GM18505 (cell line): ENCODE data around the gene SMC3.
"Not testable (repeated sequence)": the region's sequence is repeated elsewhere in the genome, so short reads cannot be mapped to it uniquely, and the experiment has no call there.

Source experiments
- ATAC-seq: cut with Tn5 transposase; IDR thresholded peaks from one replicate; pipeline ENCODE4 v1.9.1; 2021; ENCODE audit not compliant: unreplicated experiment
- POLR2A ChIP-seq: IDR thresholded peaks from 4 replicates; pipeline ENCODE4 v1.6.1; 2011; ENCODE audit warnings: borderline replicate concordance; ENCODE audit not compliant: insufficient read depth, insufficient read length; ENCODE audit errors: extremely low read depth

Gene SMC3

GRCh38 chr10:110572862-110573261, 5.4 kb downstream of the SMC3 start:
- no peak for ATAC-seq
- no peak for TF ChIP-seq POLR2A

GRCh38 chr10:110574420-110574819, 6.9 kb downstream of the SMC3 start:
- ATAC-seq, result no peak
- TF ChIP-seq POLR2A, result no peak

GRCh38 chr10:110576220-110576619, 8.7 kb downstream of the SMC3 start:
- TF ChIP-seq POLR2A, result no peak
- ATAC-seq, result no peak

GRCh38 chr10:110577056-110577455, 9.6 kb downstream of the SMC3 start:
- ATAC-seq, result no peak
- no peak for TF ChIP-seq POLR2A

- TF ChIP-seq POLR2A, result no peak
- no peak for ATAC-seq
These were observed 16.5 kb downstream of the SMC3 start for GRCh38 chr10:110584006-110584405.

- TF ChIP-seq POLR2A, result no peak
- ATAC-seq, result no peak
These were observed 24.3 kb downstream of the SMC3 start for GRCh38 chr10:110591760-110592159.

GRCh38 chr10:110597476-110597875, 30.0 kb downstream of the SMC3 start:
- ATAC-seq, result no peak
- no peak for TF ChIP-seq POLR2A

- ATAC-seq, result no peak
- no peak for TF ChIP-seq POLR2A
These were observed 33.1 kb downstream of the SMC3 start for GRCh38 chr10:110600487-110601101.

GRCh38 chr10:110601581-110601980, 34.1 kb downstream of the SMC3 start:
- ATAC-seq, result no peak
- TF ChIP-seq POLR2A, result no peak

GRCh38 chr10:110608087-110608486, 40.6 kb downstream of the SMC3 start:
- ATAC-seq, result no peak
- TF ChIP-seq POLR2A, result no peak

- no peak for ATAC-seq
- TF ChIP-seq POLR2A, result no peak
These were observed 42.1 kb downstream of the SMC3 start for GRCh38 chr10:110609605-110610004.

- no peak for ATAC-seq
- no peak for TF ChIP-seq POLR2A
These were observed 42.8 kb downstream of the SMC3 start for GRCh38 chr10:110610308-110610774.

GRCh38 chr10:110610781-110611180, 43.3 kb downstream of the SMC3 start:
- not testable (repeated sequence) for ATAC-seq

- no peak for ATAC-seq
- no peak for TF ChIP-seq POLR2A
These were observed 44.6 kb downstream of the SMC3 start for GRCh38 chr10:110612087-110612486.

- no peak for TF ChIP-seq POLR2A
- ATAC-seq, result no peak
These were observed 45.1 kb downstream of the SMC3 start for GRCh38 chr10:110612629-110613028.
